Heart right ventricle (tissue), 16 donors: ENCODE data around the gene MTHFD2L. TPM values are rescaled to one million over a fixed set of nuclear protein-coding genes. Genes with fewer than 3 reads are reported as not detected.
"Not testable (repeated sequence)": the region's sequence is repeated elsewhere in the genome, so short reads cannot be mapped to it uniquely, and the experiment has no call there.

Source experiments
- ATAC-seq, 8 donors: fragments of 200-7000 bp; cut with Tn5 transposase; one replicate each; pipeline ENCODE4 v1.9.1; 2020; ENCODE audit warnings: mild to moderate bottlenecking in 8 of 8, moderate library complexity in 8 of 8, moderate number of reproducible peaks in 1 of 8
- DNase-seq, 2 donors: peaks; one replicate each; pipeline ENCODE4 v3.0.0-alpha.2; 2020
- H3K27ac ChIP-seq, 10 donors: fragments of 200-600 bp; sonication (generic) in 2 of 10; one replicate each; pipeline versions ENCODE4 v1.5.0 to v1.8.0; 2020 to 2022; ENCODE audit warnings: mild to moderate bottlenecking in 3 of 10
- H3K27me3 ChIP-seq, 7 donors: fragments of 200-600 bp; one replicate each; pipeline ENCODE4 v1.8.0; 2021 to 2022; ENCODE audit warnings: mild to moderate bottlenecking in 2 of 7
- H3K36me3 ChIP-seq, 9 donors: fragments of 200-600 bp; sonication (generic) in 1 of 9; one replicate each; pipeline versions ENCODE4 v1.5.0 to v1.8.0; 2020 to 2022; ENCODE audit warnings: mild to moderate bottlenecking in 2 of 9
- H3K4me1 ChIP-seq, 9 donors: fragments of 200-600 bp; sonication (generic) in 1 of 9; one replicate each; pipeline versions ENCODE4 v1.5.0 to v1.8.0; 2020 to 2022; ENCODE audit warnings: mild to moderate bottlenecking in 4 of 9
- H3K4me3 ChIP-seq, 10 donors: fragments of 200-600 bp; sonication (generic) in 2 of 10; one replicate each; pipeline versions ENCODE4 v1.5.0 to v1.8.0; 2020 to 2022; ENCODE audit warnings: mild to moderate bottlenecking in 7 of 10, moderate library complexity in 2 of 10
- H3K9me3 ChIP-seq, 11 donors: fragments of 200-600 bp in 10 of 11; sonication (generic) in 2 of 11; one replicate each; pipeline versions ENCODE4 v1.5.0 to v1.8.0; 2013 to 2022; ENCODE audit warnings: mild to moderate bottlenecking in 2 of 11, control low read depth in 1 of 11, moderate library complexity in 1 of 11
- CTCF ChIP-seq, 9 donors: fragments of 200-600 bp; sonication (generic) in 2 of 9; IDR thresholded peaks; one replicate each; pipeline versions ENCODE4 v1.5.0 to v1.8.0; 2021 to 2022; ENCODE audit warnings: antibody characterized with exemption in 9 of 9, mild to moderate bottlenecking in 5 of 9, moderate library complexity in 1 of 9
- WGBS, 2 donors: extraction: QIAGEN DNeasy Blood & Tissue Kit; methylation state at CpG; one replicate each; pipeline ENCODE4 v1.1.7; 2013; ENCODE audit warnings: inconsistent platforms in 1 of 2; 5-methylcytosine and 5-hydroxymethylcytosine counted together
- intact Hi-C, 10 donors: fragments of 100-400 bp; cut with DNase I; formaldehyde crosslinking; loops; one replicate each; pipeline versions ENCODE4 v1.11.1 to v1.14.2; 2022
- polyA plus RNA-seq, 2 donors: library from polyadenylated mRNA; stranded (reverse); fragments of 200-250 nt; gene quantifications; one replicate each; pipeline ENCODE4 v1.2.3, GENCODE V29; 2013
- total RNA-seq, 10 donors: library from RNA; stranded (reverse); fragmentation: NEBNext Ultra II Directional in 3 of 10; extraction: Animal tissue kit (Norgen Biotek cat#: 25700) in 3 of 10; gene quantifications; one replicate each; pipeline versions ENCODE4 v1.2.1 to v1.2.4, GENCODE V29; 2021 to 2023
- donor health status: Arrhythmogenic right ventricular cardiomyopathy.
- donor health status: ischemic (EF 13 %, LVEDD 7.1; RV severe dilation, severe dysfunction).
- donor health status: healthy with polysubstance abuse.
- donor health status: DM: no; HTN: yes; CAD: no.
- donor health status: DM: no; HTN: no; CAD: no.
- donor health status: ischemic (EF 25% LVEDD 6.9; RV normal size, moderate dysfunction).
- donor health status: ischemic (EF 25% LVEDD 5.7; RV mildly dilated, moderate dysfunction).
- donor health status: healthy.
- donor health status: DM: yes; HTN: yes; CAD: no.
- donor health status: Ischemic cardiomyopathy.
- donor health status: ischemic (EF 35%, LVEDD 5.7; RV mildly dilated, moderate dysfunction).
- donor health status: nonischemic (EF 11% LVEDD 7.7; RV severe dilation, severe dysfunction).
- donor health status: DM: yes; HTN: yes; CAD: no.
- donor health status: PGD.
- donor health status: ischemic (EF 29% LVEDD 5.4; RV normal size, mild dysfunction).
- donor health status: nonischemic (EF 23%, LVEDD 6.1; RV moderate dilation, normal function).

Gene MTHFD2L
- total and polyA plus RNA-seq, 12 donors = 5.7 to 19.3 (median 11.8) TPM

- H3K27me3 ChIP-seq = no peaks in the 10 kb centered on the region
- H3K4me1 ChIP-seq = peaks cover 0 to 16% (median 0%) of the 10 kb centered on the region in 9 donors
- TF ChIP-seq CTCF (IDR thresholded peaks at IDR 0.05) = no peak
Measured at GRCh38 chr4:74125029-74125428, 32.9 kb upstream of the MTHFD2L start.

DNA sequence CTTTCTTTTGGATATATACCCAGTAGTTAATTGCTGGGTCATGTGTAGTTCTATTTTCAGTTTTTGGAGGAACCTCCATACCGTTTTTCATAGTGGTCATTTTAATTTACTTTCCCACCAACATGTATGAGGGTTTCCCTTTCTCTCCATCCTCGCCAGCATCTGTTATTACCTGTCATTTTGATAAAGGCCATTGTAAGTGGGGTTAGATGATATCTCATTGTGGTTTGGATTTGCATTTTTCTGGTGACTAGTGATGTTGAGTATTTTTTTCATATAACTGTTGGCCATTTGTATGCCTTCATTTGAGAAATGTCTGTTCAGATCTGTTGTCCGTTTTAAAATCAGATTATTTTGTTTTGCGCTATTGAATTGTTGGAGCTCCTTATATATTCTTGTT is 30.2 kb upstream of the MTHFD2L start:
- Histone ChIP-seq H3K9me3 (peaks cover 0 to 9% (median 0%) of the 10 kb centered on the region in 11 donors), H3K27me3 (no peaks in the 10 kb centered on the region), H3K4me1 (peaks cover 0 to 11% (median 0%) of the 10 kb centered on the region in 9 donors), H3K36me3 (no peaks in the 10 kb centered on the region), H3K27ac (no peak overlapping the region), H3K4me3 (no peak overlapping the region)
- 89 to 93% methylated on average over 4 of the region's 4 CpGs for WGBS, 2 donors
- TF ChIP-seq CTCF (IDR thresholded peaks at IDR 0.05) = no peak
- intact Hi-C loops = loop anchor here in 1 of 10 donors (10.0 kb wide), 1 partner anchor 93 kb away; the partner anchor contains the start of gene CXCL3
- ATAC-seq (no peak), DNase-seq (no peak)

More at GRCh38 chr4:74125029-74125428, 32.9 kb upstream of the MTHFD2L start:
- WGBS, 2 donors = 95 to 100% methylated on average over 1 of the region's 1 CpG
- H3K4me3 ChIP-seq = no peak overlapping the region
- intact Hi-C loops = loop anchor here in 1 of 10 donors (10.0 kb wide), 1 partner anchor 90 kb away; the partner anchor contains the start of gene CXCL3
- H3K36me3 ChIP-seq = no peaks in the 10 kb centered on the region
- H3K9me3 ChIP-seq = peaks cover 0 to 5% (median 0%) of the 10 kb centered on the region in 11 donors
- H3K27ac ChIP-seq = no peak overlapping the region
- ATAC-seq = no peak
- no peak for DNase-seq

DNA sequence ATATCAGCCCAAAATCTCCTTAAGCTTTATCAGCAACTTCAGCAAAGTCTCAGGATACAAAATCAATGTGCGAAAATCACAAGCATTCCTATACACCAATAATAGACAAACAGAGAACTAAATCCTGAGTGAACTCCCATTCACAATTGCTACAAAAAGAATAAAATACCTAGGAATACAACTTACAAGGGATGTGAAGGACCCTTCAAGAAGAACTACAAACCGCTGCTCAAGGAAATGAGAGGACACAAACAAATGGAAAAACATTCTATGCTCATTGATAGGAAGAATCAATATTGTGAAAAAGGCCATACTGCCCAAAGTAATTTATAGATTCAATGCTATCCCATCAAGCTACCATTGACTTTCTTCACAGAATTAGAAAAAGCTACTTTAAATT is 27.1 kb upstream of the MTHFD2L start:
- not testable (repeated sequence) for H3K4me3 ChIP-seq, H3K9me3 ChIP-seq, H3K4me1 ChIP-seq, ATAC-seq, DNase-seq, H3K27me3 ChIP-seq, H3K36me3 ChIP-seq, H3K27ac ChIP-seq
- 94 to 97% methylated on average over 2 of the region's 2 CpGs for WGBS, 2 donors
- intact Hi-C loops = loop anchor here in 9 of 10 donors (5.0 to 10.0 kb wide), 13 partner anchors 34 to 539 kb away; partner anchors contain the start of genes CXCL3 (in 2 of the 9) and CXCL2 (in 1 of the 9)

DNA sequence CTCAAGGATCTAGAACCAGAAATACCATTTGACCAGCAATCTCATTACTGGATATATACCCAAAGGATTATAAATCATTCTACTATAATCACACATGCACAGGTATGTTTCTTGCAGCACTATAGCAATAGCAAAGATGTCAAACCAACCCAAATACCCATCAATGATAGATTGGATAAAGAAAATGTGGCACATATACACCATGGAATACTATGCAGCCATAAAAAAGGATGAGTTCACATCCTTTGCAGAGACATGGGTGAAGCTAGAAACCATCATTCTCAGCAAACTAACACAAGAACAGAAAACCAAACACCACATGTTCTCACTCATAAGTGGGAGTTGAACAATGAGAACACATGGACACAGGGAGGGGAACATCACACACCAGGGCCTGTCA is 25.7 kb upstream of the MTHFD2L start:
- not testable (repeated sequence) for H3K27ac ChIP-seq, H3K4me3 ChIP-seq, H3K36me3 ChIP-seq, DNase-seq, H3K27me3 ChIP-seq, ATAC-seq, H3K4me1 ChIP-seq
- intact Hi-C loops = loop anchor here in 9 of 10 donors (2.0 to 10.0 kb wide), 14 partner anchors 35 to 540 kb away; partner anchors contain the start of genes CXCL3 (in 2 of the 9) and CXCL2 (in 1 of the 9)
- peaks cover 0 to 16% (median 3%) of the 10 kb centered on the region in 11 donors for H3K9me3 ChIP-seq

DNA sequence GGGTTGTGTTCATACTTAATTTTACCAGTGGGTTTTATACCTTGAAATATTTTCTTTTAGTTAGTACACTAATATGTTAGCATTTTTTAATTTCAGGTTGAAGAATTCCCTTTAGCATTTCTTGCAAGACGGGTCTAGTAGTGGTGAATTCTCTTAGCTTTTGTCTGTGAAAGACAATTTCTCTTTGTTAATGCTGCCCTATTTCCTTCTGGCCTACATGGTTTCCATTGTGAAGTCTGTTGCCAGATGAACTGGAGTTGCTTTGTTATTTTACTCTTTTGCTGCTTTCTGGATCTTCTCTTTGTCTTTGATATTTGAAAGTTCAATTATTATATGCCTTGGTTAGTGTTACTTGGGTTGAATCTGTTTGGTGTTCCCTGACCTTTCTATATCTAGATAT is 25.0 kb upstream of the MTHFD2L start:
- 84 to 86% methylated on average over 1 of the region's 1 CpG for WGBS, 2 donors
- ATAC-seq = no peak
- TF ChIP-seq CTCF (IDR thresholded peaks at IDR 0.05) = no peak

More for the DNA sequence above, 25.0 kb upstream of the MTHFD2L start:
- no peaks in the 10 kb centered on the region for H3K27me3 ChIP-seq
- peaks cover 0 to 8% (median 0%) of the 10 kb centered on the region in 9 donors for H3K4me1 ChIP-seq
- peaks cover 0 to 16% (median 3%) of the 10 kb centered on the region in 11 donors for H3K9me3 ChIP-seq
- no peak overlapping the region for H3K27ac ChIP-seq
- intact Hi-C loops = loop anchor here in 9 of 10 donors (2.0 to 10.0 kb wide), 14 partner anchors 36 to 541 kb away; partner anchors contain the start of genes CXCL3 (in 2 of the 9) and CXCL2 (in 1 of the 9)
- H3K4me3 ChIP-seq = no peak overlapping the region
- no peaks in the 10 kb centered on the region for H3K36me3 ChIP-seq
- DNase-seq = no peak
